ENCODE results near the gene KRTAP19-3. TPM values are rescaled to one million over a fixed set of nuclear protein-coding genes. Genes with fewer than 3 reads are reported as not detected.
"Not testable (repeated sequence)": the region's sequence is repeated elsewhere in the genome, so short reads cannot be mapped to it uniquely, and the experiment has no call there.

KRTAP19-3 gene
- total RNA-seq (not detected), total RNA-seq (0 reads per million in 29 experiments)
- not detected for total RNA-seq (2013)

GRCh38 chr21:30491963-30492428, at the start of gene KRTAP19-3:
Gene KRTAP19-3 (minus strand): TSS chr21:30492013. CDS start chr21:30491957, 56 bp downstream.
- Histone ChIP-seq H3K4me3 (ENCODE audit: control insufficient read depth in 1 of 2, extremely low read depth in 1 of 2, low read length in 1 of 2) (no peak within 1 kb of the TSS), H3K36me3 (ENCODE audit: control insufficient read depth in 2 of 2, extremely low read depth in 1 of 2, insufficient read depth in 1 of 2, low read length in 1 of 2) (no peaks in the 10 kb centered on the region), H3K27me3 (replicated peaks in 1 of 2; ENCODE audit: control insufficient read depth in 2 of 2, extremely low read depth in 1 of 2, insufficient read depth in 2 of 2, low read length in 1 of 2) (no peaks in the 10 kb centered on the region), H3K27ac (ENCODE audit: low read length) (no peak within 1 kb of the TSS), H3K9me3 (no peaks in the 10 kb centered on the region), H3K4me1 (ENCODE audit: control insufficient read depth in 1 of 2, extremely low read depth in 1 of 2, insufficient read depth in 2 of 2, low read length in 2 of 2) (no peaks in the 10 kb centered on the region)
- Mint-ChIP-seq H3K27ac (no peak within 1 kb of the TSS), H3K4me1 (no peaks in the 10 kb centered on the region), H3K27me3 (no peaks in the 10 kb centered on the region), H3K4me3 (no peak within 1 kb of the TSS), H3K9me3 (peaks cover under 1 to 6% (median 2%) of the 10 kb centered on the region in 3 donors), H3K36me3 (no peaks in the 10 kb centered on the region)
- CTCF ChIA-PET, result no interaction called here
- POLR2A ChIA-PET, result no interaction called here
- no CpG with 5 or more reads among the region's 2 CpGs for WGBS (ENCODE audit: insufficient coverage)
- no peak for ATAC-seq (replicated peaks in 1 of 4)
- no peak for DNase-seq

DNA sequence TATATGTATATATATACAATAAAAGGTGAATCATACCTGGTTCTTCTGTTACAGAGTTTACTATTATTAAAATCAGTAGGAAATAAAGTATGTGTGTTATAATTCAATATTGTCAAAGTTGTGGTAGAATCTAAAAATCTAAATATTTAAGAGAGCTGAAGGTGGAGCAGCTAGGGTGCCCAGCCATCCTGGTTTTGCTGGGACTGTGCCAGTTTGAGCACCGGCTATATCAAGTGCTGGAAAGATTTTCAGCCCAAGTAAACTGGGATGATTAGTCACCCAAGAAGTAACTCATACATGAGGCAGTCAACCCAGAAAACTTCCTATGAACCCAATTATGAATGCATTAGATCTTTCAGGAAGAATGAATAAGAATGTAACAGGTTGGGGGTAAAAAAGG, 27.1 kb upstream of the KRTAP19-3 start:
- H3K9me3 ChIP-seq, result no peaks in the 10 kb centered on the region
- no peak overlapping the region for H3K4me3 ChIP-seq (ENCODE audit: control insufficient read depth in 1 of 2, extremely low read depth in 1 of 2, low read length in 1 of 2)
- ATAC-seq (replicated peaks in 1 of 4), result no peak
- H3K27me3 ChIP-seq (replicated peaks in 1 of 2; ENCODE audit: control insufficient read depth in 2 of 2, extremely low read depth in 1 of 2, insufficient read depth in 2 of 2, low read length in 1 of 2), result no peaks in the 10 kb centered on the region
- ChIA-PET CTCF (no interaction called here), POLR2A (no interaction called here)
- Mint-ChIP-seq H3K27me3 (no peaks in the 10 kb centered on the region), H3K36me3 (no peaks in the 10 kb centered on the region), H3K4me1 (no peaks in the 10 kb centered on the region), H3K9me3 (peaks cover 0 to 3% (median 3%) of the 10 kb centered on the region in 3 donors), H3K27ac (no peak overlapping the region), H3K4me3 (no peak overlapping the region)
- WGBS (ENCODE audit: insufficient coverage), result 100% methylated on average over 1 of the region's 1 CpG
- no peak overlapping the region for H3K27ac ChIP-seq (ENCODE audit: low read length)
- no peak for DNase-seq
- H3K36me3 ChIP-seq (ENCODE audit: control insufficient read depth in 2 of 2, extremely low read depth in 1 of 2, insufficient read depth in 1 of 2, low read length in 1 of 2), result no peaks in the 10 kb centered on the region
- no peaks in the 10 kb centered on the region for H3K4me1 ChIP-seq (ENCODE audit: control insufficient read depth in 1 of 2, extremely low read depth in 1 of 2, insufficient read depth in 2 of 2, low read length in 2 of 2)

- DNase-seq (no peak), ATAC-seq (replicated peaks in 1 of 4) (no peak)
- POLR2A ChIA-PET, result no interaction called here
- no peak overlapping the region for H3K4me3 Mint-ChIP-seq
- Histone ChIP-seq H3K27me3 (replicated peaks in 1 of 2; ENCODE audit: control insufficient read depth in 2 of 2, extremely low read depth in 1 of 2, insufficient read depth in 2 of 2, low read length in 1 of 2) (no peaks in the 10 kb centered on the region), H3K36me3 (ENCODE audit: control insufficient read depth in 2 of 2, extremely low read depth in 1 of 2, insufficient read depth in 1 of 2, low read length in 1 of 2) (no peaks in the 10 kb centered on the region), H3K4me3 (ENCODE audit: control insufficient read depth in 1 of 2, extremely low read depth in 1 of 2, low read length in 1 of 2) (no peak overlapping the region), H3K4me1 (ENCODE audit: control insufficient read depth in 1 of 2, extremely low read depth in 1 of 2, insufficient read depth in 2 of 2, low read length in 2 of 2) (no peaks in the 10 kb centered on the region), H3K27ac (ENCODE audit: low read length) (no peak overlapping the region), H3K9me3 (no peaks in the 10 kb centered on the region)
- no peaks in the 10 kb centered on the region for H3K27me3 Mint-ChIP-seq
- H3K36me3 Mint-ChIP-seq, result no peaks in the 10 kb centered on the region
- WGBS (ENCODE audit: insufficient coverage), result 92% methylated on average over 1 of the region's 1 CpG
- H3K27ac Mint-ChIP-seq, result no peak overlapping the region
- CTCF ChIA-PET, result no interaction called here
- peaks cover 0 to 3% (median 3%) of the 10 kb centered on the region in 3 donors for H3K9me3 Mint-ChIP-seq
- no peaks in the 10 kb centered on the region for H3K4me1 Mint-ChIP-seq
These were observed 23.9 kb upstream of the KRTAP19-3 start for GRCh38 chr21:30515681-30516080.

GRCh38 chr21:30505621-30506205, 13.9 kb upstream of the KRTAP19-3 start:
- H3K4me3 ChIP-seq (ENCODE audit: control insufficient read depth in 1 of 2, extremely low read depth in 1 of 2, low read length in 1 of 2); H3K27ac Mint-ChIP-seq; H3K36me3 ChIP-seq (ENCODE audit: control insufficient read depth in 2 of 2, extremely low read depth in 1 of 2, insufficient read depth in 1 of 2, low read length in 1 of 2); H3K4me1 ChIP-seq (ENCODE audit: control insufficient read depth in 1 of 2, extremely low read depth in 1 of 2, insufficient read depth in 2 of 2, low read length in 2 of 2); H3K9me3 Mint-ChIP-seq; H3K36me3 Mint-ChIP-seq; H3K4me1 Mint-ChIP-seq; H3K27me3 Mint-ChIP-seq; H3K27me3 ChIP-seq (replicated peaks in 1 of 2; ENCODE audit: control insufficient read depth in 2 of 2, extremely low read depth in 1 of 2, insufficient read depth in 2 of 2, low read length in 1 of 2); H3K4me3 Mint-ChIP-seq; H3K27ac ChIP-seq (ENCODE audit: low read length); POLR2A ChIA-PET; H3K9me3 ChIP-seq; ATAC-seq (replicated peaks in 1 of 4): not testable (repeated sequence)
- peak in 1 of 35 experiments; percentile 0 for DNase-seq
- 86% methylated on average over 1 of the region's 4 CpGs for WGBS (ENCODE audit: insufficient coverage)
- CTCF ChIA-PET, result interaction anchor here in 1 of 2 donors (0.6 kb wide), 1 partner anchor 66 kb away, joined by 3 read pairs; no protein-coding TSS in a partner anchor

GRCh38 chr21:30502041-30502440, 10.2 kb upstream of the KRTAP19-3 start, which contains the start of gene KRTAP19-5:
Gene KRTAP19-5 (minus strand): TSS chr21:30502141. CDS start chr21:30502090, 51 bp downstream.
- peaks cover 2 to 4% of the 10 kb centered on the region in 2 donors for H3K27me3 Mint-ChIP-seq
- no CpG with 5 or more reads among the region's 6 CpGs for WGBS (ENCODE audit: insufficient coverage)
- H3K36me3 ChIP-seq (ENCODE audit: control insufficient read depth in 2 of 2, extremely low read depth in 1 of 2, insufficient read depth in 1 of 2, low read length in 1 of 2), result no peaks in the 10 kb centered on the region
- no peak within 1 kb of the TSS for H3K4me3 ChIP-seq (ENCODE audit: control insufficient read depth in 1 of 2, extremely low read depth in 1 of 2, low read length in 1 of 2)
- ChIA-PET POLR2A (no interaction called here), CTCF (no interaction called here)
- H3K4me1 Mint-ChIP-seq, result no peaks in the 10 kb centered on the region
- no peaks in the 10 kb centered on the region for H3K9me3 Mint-ChIP-seq
- ATAC-seq (replicated peaks in 1 of 4), result no peak
- DNase-seq, result no peak
- no peaks in the 10 kb centered on the region for H3K27me3 ChIP-seq (replicated peaks in 1 of 2; ENCODE audit: control insufficient read depth in 2 of 2, extremely low read depth in 1 of 2, insufficient read depth in 2 of 2, low read length in 1 of 2)
- H3K9me3 ChIP-seq, result no peaks in the 10 kb centered on the region
- H3K27ac Mint-ChIP-seq, result no peak within 1 kb of the TSS
- no peaks in the 10 kb centered on the region for H3K4me1 ChIP-seq (ENCODE audit: control insufficient read depth in 1 of 2, extremely low read depth in 1 of 2, insufficient read depth in 2 of 2, low read length in 2 of 2)
- no peak within 1 kb of the TSS for H3K4me3 Mint-ChIP-seq
- no peaks in the 10 kb centered on the region for H3K36me3 Mint-ChIP-seq
- H3K27ac ChIP-seq (ENCODE audit: low read length), result no peak within 1 kb of the TSS

- H3K4me3 Mint-ChIP-seq, result no peak within 1 kb of the TSS
- no peaks in the 10 kb centered on the region for H3K4me1 Mint-ChIP-seq
- POLR2A ChIA-PET, result no interaction called here
- Histone ChIP-seq H3K4me1 (ENCODE audit: control insufficient read depth in 1 of 2, extremely low read depth in 1 of 2, insufficient read depth in 2 of 2, low read length in 2 of 2) (no peaks in the 10 kb centered on the region), H3K4me3 (ENCODE audit: control insufficient read depth in 1 of 2, extremely low read depth in 1 of 2, low read length in 1 of 2) (no peak within 1 kb of the TSS), H3K36me3 (ENCODE audit: control insufficient read depth in 2 of 2, extremely low read depth in 1 of 2, insufficient read depth in 1 of 2, low read length in 1 of 2) (no peaks in the 10 kb centered on the region), H3K9me3 (no peaks in the 10 kb centered on the region), H3K27me3 (replicated peaks in 1 of 2; ENCODE audit: control insufficient read depth in 2 of 2, extremely low read depth in 1 of 2, insufficient read depth in 2 of 2, low read length in 1 of 2) (no peaks in the 10 kb centered on the region), H3K27ac (ENCODE audit: low read length) (no peak within 1 kb of the TSS)
- H3K27ac Mint-ChIP-seq, result no peak within 1 kb of the TSS
- CTCF ChIA-PET, result no interaction called here
- no peaks in the 10 kb centered on the region for H3K9me3 Mint-ChIP-seq
- no peaks in the 10 kb centered on the region for H3K27me3 Mint-ChIP-seq
- WGBS (ENCODE audit: insufficient coverage), result 60% methylated on average over 1 of the region's 4 CpGs
- ATAC-seq (replicated peaks in 1 of 4) (no peak), DNase-seq (no peak)
- H3K36me3 Mint-ChIP-seq, result no peaks in the 10 kb centered on the region
These were observed 5.3 kb upstream of the KRTAP19-3 start, which contains the start of gene KRTAP19-4 for GRCh38 chr21:30497065-30497464. Gene KRTAP19-4 (minus strand): TSS chr21:30497165. CDS start chr21:30497110, 55 bp downstream.

Data from T-cell (primary cell).